ENCODE measurements around the gene NEK8. TPM values are rescaled to one million over a fixed set of nuclear protein-coding genes. Genes with fewer than 3 reads are reported as not detected.
"Not testable (repeated sequence)": the region's sequence is repeated elsewhere in the genome, so short reads cannot be mapped to it uniquely, and the experiment has no call there.

Gene NEK8
- total RNA-seq, 6 donors from 2014 or later: 3.5 to 34.6 (median 13.0) TPM

- H3K36me3 ChIP-seq: peaks cover 10 to 44% (median 33%) of the 10 kb centered on the region in 4 donors
- TF ChIP-seq POLR2A (IDR thresholded peaks at IDR 0.05) (peak in 1 of 4 donors; percentile 45), EP300 (IDR thresholded peaks at IDR 0.05) (peak in 1 of 4 donors; percentile 40), POLR2AphosphoS5 (IDR thresholded peaks at IDR 0.05) (peak; percentile 48 to 59)
- ATAC-seq (ENCODE audit: low FRiP score in 2 of 2); H3K9me3 ChIP-seq; H3K27me3 ChIP-seq: not testable (repeated sequence)
- H3K27ac ChIP-seq: peak overlapping the region in 2 of 4 donors; percentile 52 to 96
- peak overlapping the region in 1 of 4 donors; percentile 75 for H3K4me3 ChIP-seq
- peaks cover 49 to 84% (median 70%) of the 10 kb centered on the region in 4 donors for H3K4me1 ChIP-seq
- WGBS, 2 donors: 70 to 76% methylated on average over 4 of the region's 4 CpGs
- DNase-seq: peak in 1 of 2 donors; percentile 71
These were observed 4.6 kb upstream of the NEK8 start for GRCh38 chr17:28723836-28724499.

GRCh38 chr17:28724500-28725165 is 4.0 kb upstream of the NEK8 start:
- DNase-seq (no peak), ATAC-seq (ENCODE audit: low FRiP score in 2 of 2) (no peak)
- H3K36me3 ChIP-seq: peaks cover 10 to 44% (median 33%) of the 10 kb centered on the region in 4 donors
- H3K9me3 ChIP-seq: no peaks in the 10 kb centered on the region
- WGBS, 2 donors: 79 to 86% methylated on average over 10 of the region's 10 CpGs
- TF ChIP-seq POLR2A (IDR thresholded peaks at IDR 0.05) (no peak), POLR2AphosphoS5 (IDR thresholded peaks at IDR 0.05) (no peak), EP300 (IDR thresholded peaks at IDR 0.05) (no peak), CTCF (IDR thresholded peaks at IDR 0.05) (no peak)
- H3K4me3 ChIP-seq: peak overlapping the region in 3 of 4 donors; percentile 62 to 75 (median 71)
- peak overlapping the region in 2 of 4 donors; percentile 95 to 96 for H3K27ac ChIP-seq
- H3K4me1 ChIP-seq: peaks cover 53 to 86% (median 69%) of the 10 kb centered on the region in 4 donors
- no peaks in the 10 kb centered on the region for H3K27me3 ChIP-seq

- 33 to 48% methylated on average over 16 to 20 of the region's 20 CpGs for WGBS, 2 donors
- ATAC-seq (ENCODE audit: low FRiP score in 2 of 2): no peak
- no peak for DNase-seq
- H3K9me3 ChIP-seq: no peaks in the 10 kb centered on the region
- H3K27ac ChIP-seq: peak overlapping the region; percentile 80 to 96 (median 95)
- peaks cover 10 to 44% (median 33%) of the 10 kb centered on the region in 4 donors for H3K36me3 ChIP-seq
- TF ChIP-seq POLR2A (IDR thresholded peaks at IDR 0.05): no peak
- TF ChIP-seq POLR2AphosphoS5 (IDR thresholded peaks at IDR 0.05): peak in 1 of 2 donors; percentile 41
- no peak for TF ChIP-seq EP300 (IDR thresholded peaks at IDR 0.05)
- no peak for TF ChIP-seq CTCF (IDR thresholded peaks at IDR 0.05)
- peak overlapping the region in 3 of 4 donors; percentile 62 to 75 (median 71) for H3K4me3 ChIP-seq
- no peaks in the 10 kb centered on the region for H3K27me3 ChIP-seq
- peaks cover 53 to 84% (median 69%) of the 10 kb centered on the region in 4 donors for H3K4me1 ChIP-seq
These were observed 3.4 kb upstream of the NEK8 start for GRCh38 chr17:28725166-28725659.

- no peak for ATAC-seq (ENCODE audit: low FRiP score in 2 of 2)
- peak in 1 of 2 donors; percentile 75 for DNase-seq
- Histone ChIP-seq H3K27me3 (no peaks in the 10 kb centered on the region), H3K9me3 (no peaks in the 10 kb centered on the region), H3K4me3 (peak overlapping the region; percentile 62 to 80 (median 73)), H3K27ac (peak overlapping the region; percentile 80 to 96 (median 95)), H3K4me1 (peaks cover 48 to 79% (median 65%) of the 10 kb centered on the region in 4 donors), H3K36me3 (peaks cover 10 to 42% (median 33%) of the 10 kb centered on the region in 4 donors)
- peak in 1 of 6 experiments; percentile 30 for TF ChIP-seq CTCF (IDR thresholded peaks at IDR 0.05)
- TF ChIP-seq POLR2AphosphoS5 (IDR thresholded peaks at IDR 0.05): peak; percentile 28 to 29
- TF ChIP-seq EP300 (IDR thresholded peaks at IDR 0.05): peak in 1 of 4 donors; percentile 4
- TF ChIP-seq POLR2A (IDR thresholded peaks at IDR 0.05): peak in 2 of 4 donors; percentile 60 to 76
- 8% methylated on average over 2 to 22 of the region's 45 CpGs for WGBS, 2 donors
These were observed 2.8 kb upstream of the NEK8 start for GRCh38 chr17:28725660-28726225.

All from upper lobe of left lung (tissue), 6 donors.